Activated CD4-positive, alpha-beta T cell treated with anti-CD3 and anti-CD28 coated beads, Interleukin-2, amount 50 U/mL, for 1 hour (primary cell): Measurements from ENCODE around the gene JMJD7.

Source experiments
- DNase-seq: peaks from one replicate; pipeline ENCODE4 v3.0.0-alpha.2; 2020

The JMJD7 gene

GRCh38 chr15:41827880-41828806 lies at the start of gene JMJD7:
TSS of gene JMJD7 (plus strand) at chr15:41828092. CDS start at chr15:41828125, 33 bp downstream.
- peak; percentile 98 for DNase-seq

GRCh38 chr15:41778521-41778920 lies 49.4 kb upstream of the JMJD7 start:
- DNase-seq = no peak

GRCh38 chr15:41779662-41780157 lies 48.2 kb upstream of the JMJD7 start:
- DNase-seq = no peak

- DNase-seq = no peak
Measured at GRCh38 chr15:41780266-41780665, 47.6 kb upstream of the JMJD7 start.

- DNase-seq = no peak
Measured at GRCh38 chr15:41780727-41781126, 47.2 kb upstream of the JMJD7 start.

- no peak for DNase-seq
Measured at GRCh38 chr15:41782371-41783282, 45.3 kb upstream of the JMJD7 start.

GRCh38 chr15:41783296-41783695 lies 44.6 kb upstream of the JMJD7 start:
- DNase-seq = no peak

GRCh38 chr15:41788262-41788661 lies 39.6 kb upstream of the JMJD7 start:
- no peak for DNase-seq

GRCh38 chr15:41789236-41789635 lies 38.7 kb upstream of the JMJD7 start:
- no peak for DNase-seq

GRCh38 chr15:41789662-41790061 lies 38.2 kb upstream of the JMJD7 start:
- no peak for DNase-seq

- DNase-seq = no peak
Measured at GRCh38 chr15:41790169-41790568, 37.7 kb upstream of the JMJD7 start.

- no peak for DNase-seq
Measured at GRCh38 chr15:41790756-41791546, 36.9 kb upstream of the JMJD7 start.

- no peak for DNase-seq
Measured at GRCh38 chr15:41791547-41791937, 36.4 kb upstream of the JMJD7 start.

GRCh38 chr15:41792000-41792637 lies 35.8 kb upstream of the JMJD7 start:
- no peak for DNase-seq

GRCh38 chr15:41794081-41794480 lies 33.8 kb upstream of the JMJD7 start:
- no peak for DNase-seq

- no peak for DNase-seq
Measured at GRCh38 chr15:41795996-41796856, 31.7 kb upstream of the JMJD7 start.

- DNase-seq = no peak
Measured at GRCh38 chr15:41797201-41797944, 30.5 kb upstream of the JMJD7 start.

GRCh38 chr15:41798607-41799487 lies 29.0 kb upstream of the JMJD7 start:
- no peak for DNase-seq

- DNase-seq = no peak
Measured at GRCh38 chr15:41799488-41799805, 28.4 kb upstream of the JMJD7 start.
